Testis (tissue), 2 donors: Measurements from ENCODE around the gene KCTD3.

Experiments
- POLR2A ChIP-seq: fragments of 450-650 bp; IDR thresholded peaks from one replicate; pipeline ENCODE4 v1.6.1; 2017; ENCODE audit warnings: antibody characterized with exemption, mild to moderate bottlenecking, moderate library complexity
- TF ChIP-seq, protein P1 (sequence below), 3 experiments: fragments of 450-650 bp in 2 of 3; fragments of 200-600 bp in 1 of 3; sonication (generic) in 1 of 3; IDR thresholded peaks; one replicate each; pipeline ENCODE4 v1.5.1; 2016 to 2019; ENCODE audit warnings: antibody characterized with exemption in 3 of 3, mild to moderate bottlenecking in 2 of 3, moderate library complexity in 1 of 3

DNA sequence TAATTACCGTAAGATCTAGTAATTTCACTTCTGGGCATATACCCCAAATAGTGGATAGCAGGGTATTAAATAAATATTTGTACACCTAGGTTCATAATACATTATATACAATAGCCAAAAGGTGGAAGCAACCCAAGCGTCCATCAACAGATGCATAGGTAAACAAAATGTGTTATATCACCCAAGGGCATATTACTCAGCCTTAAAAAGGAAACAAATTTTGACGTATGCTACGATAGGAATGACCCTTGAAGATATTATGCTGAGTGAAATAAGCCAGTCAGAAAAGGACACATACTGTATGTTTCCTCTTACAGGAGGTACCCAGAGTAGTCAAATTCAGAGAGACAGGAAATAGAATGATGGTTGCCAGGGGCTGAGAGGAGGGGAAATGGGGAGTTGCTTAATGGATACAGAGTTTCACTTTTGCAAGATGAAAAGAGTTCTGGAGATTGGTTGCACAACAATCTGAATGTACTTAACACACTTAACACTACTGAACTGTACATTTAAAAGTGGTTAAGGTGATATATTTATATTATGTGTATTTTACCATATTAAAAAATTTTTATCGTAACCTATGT, 36.6 kb upstream of the KCTD3 start:
- TF ChIP-seq, protein P1, sequence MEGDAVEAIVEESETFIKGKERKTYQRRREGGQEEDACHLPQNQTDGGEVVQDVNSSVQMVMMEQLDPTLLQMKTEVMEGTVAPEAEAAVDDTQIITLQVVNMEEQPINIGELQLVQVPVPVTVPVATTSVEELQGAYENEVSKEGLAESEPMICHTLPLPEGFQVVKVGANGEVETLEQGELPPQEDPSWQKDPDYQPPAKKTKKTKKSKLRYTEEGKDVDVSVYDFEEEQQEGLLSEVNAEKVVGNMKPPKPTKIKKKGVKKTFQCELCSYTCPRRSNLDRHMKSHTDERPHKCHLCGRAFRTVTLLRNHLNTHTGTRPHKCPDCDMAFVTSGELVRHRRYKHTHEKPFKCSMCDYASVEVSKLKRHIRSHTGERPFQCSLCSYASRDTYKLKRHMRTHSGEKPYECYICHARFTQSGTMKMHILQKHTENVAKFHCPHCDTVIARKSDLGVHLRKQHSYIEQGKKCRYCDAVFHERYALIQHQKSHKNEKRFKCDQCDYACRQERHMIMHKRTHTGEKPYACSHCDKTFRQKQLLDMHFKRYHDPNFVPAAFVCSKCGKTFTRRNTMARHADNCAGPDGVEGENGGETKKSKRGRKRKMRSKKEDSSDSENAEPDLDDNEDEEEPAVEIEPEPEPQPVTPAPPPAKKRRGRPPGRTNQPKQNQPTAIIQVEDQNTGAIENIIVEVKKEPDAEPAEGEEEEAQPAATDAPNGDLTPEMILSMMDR (IDR thresholded peaks at IDR 0.05) = no peak
- TF ChIP-seq POLR2A = no peak
